Neural cell (in vitro differentiated cells): Measurements from ENCODE around the gene CAMK1D.

Experiments used
- RAD21 ChIP-seq: fragments of 450-650 bp; conservative IDR thresholded peaks from 2 replicates; pipeline ENCODE4 v1.6.1; 2014; ENCODE audit warnings: antibody characterized with exemption, mild to moderate bottlenecking, moderate library complexity
- TF ChIP-seq, protein P1 (sequence below): fragments of 450-650 bp; IDR thresholded peaks from 2 replicates; pipeline ENCODE4 v1.5.1; 2014; ENCODE audit warnings: antibody characterized with exemption, mild to moderate bottlenecking, moderate library complexity; ENCODE audit not compliant: poor library complexity, severe bottlenecking

DNA sequence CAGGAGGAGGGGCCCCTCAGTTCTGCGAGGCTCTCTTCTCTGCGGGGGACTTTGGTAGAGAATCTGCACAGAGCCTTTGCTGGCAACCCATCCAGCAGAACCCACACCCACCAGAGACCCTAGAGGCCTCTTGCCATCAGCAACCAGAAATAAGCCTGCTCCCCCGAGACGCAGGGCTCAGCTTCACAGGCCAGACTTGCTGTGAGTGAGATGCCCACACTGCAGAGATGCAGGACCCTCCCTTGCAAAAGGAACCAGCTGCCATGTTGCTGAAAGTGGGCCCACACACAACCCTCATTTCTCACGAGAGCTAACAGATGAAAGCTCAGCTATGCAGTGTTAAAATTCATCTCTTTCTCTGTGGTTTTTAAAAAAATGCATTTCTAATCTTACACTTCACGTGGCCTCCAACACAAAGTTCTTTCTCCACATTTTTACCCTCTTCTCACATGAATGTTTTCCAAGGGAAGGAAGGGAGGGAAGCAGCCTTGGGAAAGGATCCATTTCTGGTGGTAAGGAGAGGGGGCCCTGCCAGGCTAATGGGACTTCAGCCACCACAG lies 480.6 kb downstream of the CAMK1D start:
- TF ChIP-seq, protein P1, sequence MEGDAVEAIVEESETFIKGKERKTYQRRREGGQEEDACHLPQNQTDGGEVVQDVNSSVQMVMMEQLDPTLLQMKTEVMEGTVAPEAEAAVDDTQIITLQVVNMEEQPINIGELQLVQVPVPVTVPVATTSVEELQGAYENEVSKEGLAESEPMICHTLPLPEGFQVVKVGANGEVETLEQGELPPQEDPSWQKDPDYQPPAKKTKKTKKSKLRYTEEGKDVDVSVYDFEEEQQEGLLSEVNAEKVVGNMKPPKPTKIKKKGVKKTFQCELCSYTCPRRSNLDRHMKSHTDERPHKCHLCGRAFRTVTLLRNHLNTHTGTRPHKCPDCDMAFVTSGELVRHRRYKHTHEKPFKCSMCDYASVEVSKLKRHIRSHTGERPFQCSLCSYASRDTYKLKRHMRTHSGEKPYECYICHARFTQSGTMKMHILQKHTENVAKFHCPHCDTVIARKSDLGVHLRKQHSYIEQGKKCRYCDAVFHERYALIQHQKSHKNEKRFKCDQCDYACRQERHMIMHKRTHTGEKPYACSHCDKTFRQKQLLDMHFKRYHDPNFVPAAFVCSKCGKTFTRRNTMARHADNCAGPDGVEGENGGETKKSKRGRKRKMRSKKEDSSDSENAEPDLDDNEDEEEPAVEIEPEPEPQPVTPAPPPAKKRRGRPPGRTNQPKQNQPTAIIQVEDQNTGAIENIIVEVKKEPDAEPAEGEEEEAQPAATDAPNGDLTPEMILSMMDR: no peak
- TF ChIP-seq RAD21: no peak
